CD14-positive monocyte (primary cell): ENCODE data around the gene TRUB2. TPM values are rescaled to one million over a fixed set of nuclear protein-coding genes. Genes with fewer than 3 reads are reported as not detected.

Source experiments
- DNase-seq, 3 donors: peaks; one replicate each; pipeline ENCODE4 v3.0.0-alpha.2; 2011 to 2022
- H2AFZ ChIP-seq: 2 replicates; pipeline ENCODE4 v1.6.0; 2012; ENCODE audit warnings: mild to moderate bottlenecking, low read depth, low read length, inconsistent platforms; ENCODE audit not compliant: insufficient read depth, poor library complexity, severe bottlenecking
- H3K27ac ChIP-seq, 2 donors: 1 replicate in 1 of 2; 2 replicates in 1 of 2; pipeline ENCODE4 v1.5.1; 2012 to 2013; ENCODE audit warnings: low read length in 2 of 2, control low read depth in 1 of 2, inconsistent platforms in 1 of 2, low read depth in 1 of 2, mild to moderate bottlenecking in 1 of 2
- H3K27me3 ChIP-seq, 2 donors: one replicate each; pipeline versions ENCODE4 v1.6.0 to v1.6.1; 2011 to 2013; ENCODE audit warnings: low read length in 2 of 2; ENCODE audit not compliant: control insufficient read depth in 2 of 2, insufficient read depth in 2 of 2
- H3K36me3 ChIP-seq, 2 donors: replicated peaks in 1 of 2; 1 replicate in 1 of 2; 2 replicates in 1 of 2; pipeline versions ENCODE4 v1.5.1 to v1.6.1; 2012 to 2013; ENCODE audit warnings: low read length in 2 of 2, control low read depth in 1 of 2, inconsistent platforms in 1 of 2, mild to moderate bottlenecking in 1 of 2; ENCODE audit not compliant: insufficient read depth in 2 of 2, control insufficient read depth in 1 of 2
- H3K4me1 ChIP-seq, 2 donors: 1 replicate in 1 of 2; 2 replicates in 1 of 2; pipeline versions ENCODE4 v1.5.1 to v1.6.1; 2012 to 2013; ENCODE audit warnings: low read length in 2 of 2, control low read depth in 1 of 2, inconsistent platforms in 1 of 2, mild to moderate bottlenecking in 1 of 2, moderate library complexity in 1 of 2; ENCODE audit not compliant: insufficient read depth in 2 of 2, control insufficient read depth in 1 of 2
- H3K4me2 ChIP-seq: replicated peaks from 2 replicates; pipeline ENCODE3; 2012; ENCODE audit warnings: low read length, moderate library complexity, mild to moderate bottlenecking; ENCODE audit not compliant: poor library complexity, severe bottlenecking; ENCODE audit errors: extremely low read depth
- H3K4me3 ChIP-seq, 3 experiments: fragments of 200-600 bp in 1 of 3; sonication (generic) in 1 of 3; replicated peaks in 1 of 3; 1 replicate in 2 of 3; 2 replicates in 1 of 3; pipeline ENCODE4 v1.5.1; 2011 to 2013; ENCODE audit warnings: low read length in 3 of 3, mild to moderate bottlenecking in 3 of 3, control low read depth in 2 of 3, low read depth in 2 of 3, inconsistent platforms in 1 of 3, moderate library complexity in 1 of 3
- H3K79me2 ChIP-seq: 2 replicates; pipeline ENCODE4 v1.6.0; 2012; ENCODE audit warnings: mild to moderate bottlenecking, control low read depth, inconsistent platforms, low read length, moderate library complexity; ENCODE audit not compliant: insufficient read depth
- H3K9ac ChIP-seq: 2 replicates; pipeline ENCODE4 v1.6.0; 2017; ENCODE audit warnings: low read length, mild to moderate bottlenecking; ENCODE audit not compliant: insufficient read depth, poor library complexity, severe bottlenecking
- H3K9me3 ChIP-seq, 2 donors: replicated peaks in 1 of 2; 1 replicate in 1 of 2; 2 replicates in 1 of 2; pipeline versions ENCODE4 v1.5.1 to v1.6.1; 2012 to 2013; ENCODE audit warnings: low read length in 2 of 2, control low read depth in 1 of 2; ENCODE audit not compliant: control insufficient read depth in 1 of 2, insufficient read depth in 1 of 2
- H4K20me1 ChIP-seq: 2 replicates; pipeline ENCODE4 v1.6.0; 2012; ENCODE audit warnings: mild to moderate bottlenecking, low read length, control low read depth, moderate library complexity; ENCODE audit not compliant: insufficient read depth
- H3K27ac Mint-ChIP-seq, 7 donors: one replicate each; pipeline ENCODE4 v1.8.0; 2020; ENCODE audit warnings: mild to moderate bottlenecking in 7 of 7, mixed read lengths in 7 of 7, moderate library complexity in 6 of 7, inconsistent platforms in 2 of 7
- H3K27me3 Mint-ChIP-seq, 3 donors: one replicate each; pipeline ENCODE4 v1.8.0; 2021 to 2022; ENCODE audit warnings: low read depth in 3 of 3, mild to moderate bottlenecking in 3 of 3, mixed read lengths in 3 of 3, moderate library complexity in 3 of 3, inconsistent platforms in 1 of 3
- H3K36me3 Mint-ChIP-seq, 2 donors: one replicate each; pipeline ENCODE4 v1.8.0; 2020; ENCODE audit warnings: mixed read lengths in 2 of 2, inconsistent platforms in 1 of 2, mild to moderate bottlenecking in 1 of 2
- H3K4me1 Mint-ChIP-seq: one replicate; pipeline ENCODE4 v1.8.0; 2020; ENCODE audit warnings: mild to moderate bottlenecking, mixed read lengths
- H3K4me3 Mint-ChIP-seq, 2 donors: one replicate each; pipeline ENCODE4 v1.8.0; 2020; ENCODE audit warnings: mild to moderate bottlenecking in 2 of 2, mixed read lengths in 2 of 2, moderate library complexity in 1 of 2
- H3K9me3 Mint-ChIP-seq, 7 donors: one replicate each; pipeline ENCODE4 v1.8.0; 2020 to 2022; ENCODE audit warnings: mixed read lengths in 7 of 7, mild to moderate bottlenecking in 6 of 7, moderate library complexity in 6 of 7, inconsistent platforms in 2 of 7
- CTCF ChIP-seq: fragments of 200-600 bp; IDR thresholded peaks from one replicate; pipeline ENCODE4 v1.8.0; 2022; ENCODE audit warnings: antibody characterized with exemption, mild to moderate bottlenecking
- WGBS: methylation state at CpG from one replicate; pipeline ENCODE4 v1.1.5; 2013; ENCODE audit warnings: missing lambda C conversion rate; ENCODE audit not compliant: insufficient coverage; 5-methylcytosine and 5-hydroxymethylcytosine counted together
- intact Hi-C, 2 donors: fragments of 100-400 bp; cut with micrococcal nuclease; formaldehyde crosslinking; loops; one replicate each; pipeline versions ENCODE4 v1.15.0 to v1.15.1; 2023
- polyA plus RNA-seq, 3 donors: library from polyadenylated mRNA; depleted of rRNA in 1 of 3; unstranded in 2 of 3; stranded (reverse) in 1 of 3; fragments of 300-500 nt in 2 of 3; fragments of >200 nt in 1 of 3; fragmentation: Illumina TruSeq in 2 of 3; gene quantifications; 1 replicate in 2 of 3; 2 replicates in 1 of 3; pipeline ENCODE4 v1.2.3, GENCODE V29; 2012 to 2021

The TRUB2 gene
- polyA plus RNA-seq, 3 donors, result 5.9 to 17.0 (median 13.5) TPM

GRCh38 chr9:128324401-128324800 is 2.2 kb upstream of the TRUB2 start:
- no peak overlapping the region for H3K4me3 Mint-ChIP-seq
- Histone ChIP-seq H3K9me3 (no peaks in the 10 kb centered on the region), H3K79me2 (peaks cover 30% of the 10 kb centered on the region), H3K4me2 (no peak overlapping the region), H3K36me3 (peaks cover 8 to 30% of the 10 kb centered on the region in 2 donors), H4K20me1 (no peaks in the 10 kb centered on the region), H2AFZ (no peak overlapping the region), H3K4me3 (no peak overlapping the region), H3K27me3 (no peaks in the 10 kb centered on the region), H3K4me1 (peaks cover 20 to 23% of the 10 kb centered on the region in 2 donors), H3K9ac (no peak overlapping the region), H3K27ac (no peak overlapping the region)
- peaks cover 0 to 3% (median 1%) of the 10 kb centered on the region in 3 donors for H3K27me3 Mint-ChIP-seq
- H3K27ac Mint-ChIP-seq, result no peak overlapping the region
- no peak for TF ChIP-seq CTCF
- peaks cover 14% of the 10 kb centered on the region for H3K4me1 Mint-ChIP-seq
- no peaks in the 10 kb centered on the region for H3K9me3 Mint-ChIP-seq
- peaks cover 24 to 28% of the 10 kb centered on the region in 2 donors for H3K36me3 Mint-ChIP-seq
- no peak for DNase-seq
- WGBS, result no CpG with 5 or more reads among the region's 1 CpG
- intact Hi-C loops, result loop anchor here (5.0 to 10.0 kb wide), 3 partner anchors 47 to 133 kb away; partner anchors contain the start of genes GOLGA2 (in 2 of the 2), SWI5 (in 2 of the 2), ODF2 (in 1 of the 2) and URM1 (in 1 of the 2)

GRCh38 chr9:128323791-128324190 is 1.5 kb upstream of the TRUB2 start:
- H3K27me3 ChIP-seq, result no peaks in the 10 kb centered on the region
- H3K27ac ChIP-seq, result peak overlapping the region in 1 of 2 donors; percentile 86
- peaks cover 14% of the 10 kb centered on the region for H3K4me1 Mint-ChIP-seq
- peaks cover 30% of the 10 kb centered on the region for H3K79me2 ChIP-seq
- no peak overlapping the region for H2AFZ ChIP-seq
- peaks cover 0 to 3% (median 1%) of the 10 kb centered on the region in 3 donors for H3K27me3 Mint-ChIP-seq
- H4K20me1 ChIP-seq, result no peaks in the 10 kb centered on the region
- H3K4me2 ChIP-seq, result peak overlapping the region; percentile 98
- no CpG with 5 or more reads among the region's 12 CpGs for WGBS
- TF ChIP-seq CTCF, result no peak
- peaks cover 8 to 27% of the 10 kb centered on the region in 2 donors for H3K36me3 ChIP-seq
- H3K4me3 Mint-ChIP-seq, result peak overlapping the region in 1 of 2 donors; percentile 90
- peaks cover 20 to 23% of the 10 kb centered on the region in 2 donors for H3K4me1 ChIP-seq
- DNase-seq, result no peak
- H3K9me3 Mint-ChIP-seq, result no peaks in the 10 kb centered on the region
- H3K27ac Mint-ChIP-seq, result peak overlapping the region in 3 of 7 donors; percentile 18 to 97 (median 97)
- peak overlapping the region in 1 of 3 experiments; percentile 96 for H3K4me3 ChIP-seq
- H3K36me3 Mint-ChIP-seq, result peaks cover 22 to 27% of the 10 kb centered on the region in 2 donors
- no peaks in the 10 kb centered on the region for H3K9me3 ChIP-seq
- intact Hi-C loops, result loop anchor here (2.0 to 10.0 kb wide), 5 partner anchors 17 to 134 kb away; partner anchors contain the start of genes GOLGA2 (in 2 of the 2), SWI5 (in 2 of the 2), URM1 (in 2 of the 2) and ODF2 (in 1 of the 2)
- peak overlapping the region; percentile 71 for H3K9ac ChIP-seq
